Mesendoderm (in vitro differentiated cells): Measurements from ENCODE around the gene PLCB1.

Source experiments
- DNase-seq: peaks from one replicate; pipeline ENCODE4 v3.0.0; 2013
- H2AK5ac ChIP-seq: 2 replicates; pipeline ENCODE4 v1.6.1; 2013; ENCODE audit warnings: low read length, inconsistent platforms
- H2BK120ac ChIP-seq: 2 replicates; pipeline ENCODE4 v1.6.1; 2013; ENCODE audit warnings: low read depth, mild to moderate bottlenecking, low read length, moderate library complexity, mixed read lengths
- H2BK15ac ChIP-seq: replicated peaks from 2 replicates; pipeline ENCODE4 v1.6.1; 2013; ENCODE audit warnings: low read depth, mild to moderate bottlenecking, moderate library complexity
- H2BK5ac ChIP-seq: 2 replicates; pipeline ENCODE4 v1.6.1; 2013; ENCODE audit warnings: low read length, inconsistent platforms
- H3K18ac ChIP-seq: 2 replicates; pipeline ENCODE4 v1.6.1; 2013; ENCODE audit warnings: mild to moderate bottlenecking, low read length, mixed read lengths
- H3K23ac ChIP-seq: one replicate; pipeline ENCODE4 v1.6.1; 2013; ENCODE audit warnings: low read length
- H3K27ac ChIP-seq: 2 replicates; pipeline ENCODE4 v1.5.1; 2013; ENCODE audit warnings: low read depth, mild to moderate bottlenecking, inconsistent platforms, low read length, moderate library complexity
- H3K27me3 ChIP-seq: 2 replicates; pipeline ENCODE4 v1.6.1; 2013; ENCODE audit warnings: low read length, control low read depth, mild to moderate bottlenecking, inconsistent platforms; ENCODE audit not compliant: insufficient read depth, poor library complexity
- H3K36me3 ChIP-seq: 2 replicates; pipeline ENCODE4 v1.6.1; 2013; ENCODE audit warnings: low read length, inconsistent platforms; ENCODE audit not compliant: control insufficient read depth, insufficient read depth
- H3K4ac ChIP-seq: one replicate; pipeline ENCODE4 v1.6.1; 2013; ENCODE audit warnings: low read depth, mild to moderate bottlenecking, low read length, moderate library complexity
- H3K4me1 ChIP-seq: 2 replicates; pipeline ENCODE4 v1.6.1; 2013; ENCODE audit warnings: low read depth, low read length, inconsistent platforms; ENCODE audit not compliant: control insufficient read depth
- H3K4me2 ChIP-seq: 2 replicates; pipeline ENCODE4 v1.6.1; 2013; ENCODE audit warnings: low read length
- H3K4me3 ChIP-seq: 2 replicates; pipeline ENCODE4 v1.5.1; 2013; ENCODE audit warnings: mild to moderate bottlenecking, low read length
- H3K56ac ChIP-seq: one replicate; pipeline ENCODE4 v1.6.1; 2013; ENCODE audit warnings: low read length
- H3K79me1 ChIP-seq: 2 replicates; pipeline ENCODE4 v1.6.1; 2013; ENCODE audit warnings: low read length, inconsistent platforms
- H3K79me2 ChIP-seq: 2 replicates; pipeline ENCODE4 v1.6.1; 2013; ENCODE audit warnings: mild to moderate bottlenecking, low read length; ENCODE audit not compliant: control insufficient read depth, insufficient read depth
- H3K9ac ChIP-seq: 2 replicates; pipeline ENCODE4 v1.6.1; 2013; ENCODE audit warnings: low read length, inconsistent platforms
- H4K5ac ChIP-seq: one replicate; pipeline ENCODE4 v1.6.1; 2013; ENCODE audit warnings: low read length
- H4K8ac ChIP-seq: one replicate; pipeline ENCODE4 v1.6.1; 2013; ENCODE audit warnings: low read depth, mild to moderate bottlenecking, control low read depth, low read length, moderate library complexity
- WGBS: extraction: QIAGEN DNeasy Blood & Tissue Kit; methylation state at CpG from one replicate; pipeline ENCODE4 v1.1.7; 2013; ENCODE audit warnings: low lambda C conversion rate, missing lambda C conversion rate; ENCODE audit not compliant: insufficient coverage; ENCODE audit errors: extremely low coverage; 5-methylcytosine and 5-hydroxymethylcytosine counted together

Gene PLCB1

DNA sequence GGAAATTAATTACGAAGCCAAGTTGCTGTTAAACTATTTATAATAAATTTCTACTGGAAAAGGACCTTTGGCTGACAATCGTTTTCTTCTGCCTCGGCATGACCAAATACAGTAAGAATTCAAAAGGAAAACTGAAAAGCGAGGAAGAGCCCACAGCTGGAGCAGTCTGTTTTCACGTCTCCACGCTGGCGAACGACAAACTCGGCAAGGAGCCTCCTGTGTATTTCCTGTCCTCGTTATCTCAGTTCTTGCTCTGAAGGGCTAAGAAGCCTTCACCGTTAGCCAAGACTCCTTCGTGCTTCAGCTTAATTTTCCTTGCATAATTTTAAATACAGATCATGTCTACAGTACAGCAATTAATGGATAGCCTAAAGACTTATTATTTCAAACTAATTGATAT lies 722.5 kb downstream of the PLCB1 start:
- H2BK120ac ChIP-seq = no peak overlapping the region
- H3K27ac ChIP-seq = peak overlapping the region; percentile 4
- no peak overlapping the region for H3K4me3 ChIP-seq
- peak; percentile 58 for DNase-seq
- no peak overlapping the region for H4K5ac ChIP-seq
- H3K4ac ChIP-seq = no peak overlapping the region
- no CpG with 5 or more reads among the region's 12 CpGs for WGBS
- H3K18ac ChIP-seq = no peak overlapping the region
- H3K79me1 ChIP-seq = no peaks in the 10 kb centered on the region
- H3K9ac ChIP-seq = no peak overlapping the region
- no peak overlapping the region for H4K8ac ChIP-seq
- no peak overlapping the region for H2AK5ac ChIP-seq
- no peaks in the 10 kb centered on the region for H3K79me2 ChIP-seq
- no peaks in the 10 kb centered on the region for H3K36me3 ChIP-seq
- H2BK15ac ChIP-seq = no peak overlapping the region
- no peak overlapping the region for H3K23ac ChIP-seq
- H3K56ac ChIP-seq = no peak overlapping the region
- H3K27me3 ChIP-seq = no peaks in the 10 kb centered on the region
- H3K4me2 ChIP-seq = no peak overlapping the region
- H3K4me1 ChIP-seq = no peaks in the 10 kb centered on the region
- no peak overlapping the region for H2BK5ac ChIP-seq

DNA sequence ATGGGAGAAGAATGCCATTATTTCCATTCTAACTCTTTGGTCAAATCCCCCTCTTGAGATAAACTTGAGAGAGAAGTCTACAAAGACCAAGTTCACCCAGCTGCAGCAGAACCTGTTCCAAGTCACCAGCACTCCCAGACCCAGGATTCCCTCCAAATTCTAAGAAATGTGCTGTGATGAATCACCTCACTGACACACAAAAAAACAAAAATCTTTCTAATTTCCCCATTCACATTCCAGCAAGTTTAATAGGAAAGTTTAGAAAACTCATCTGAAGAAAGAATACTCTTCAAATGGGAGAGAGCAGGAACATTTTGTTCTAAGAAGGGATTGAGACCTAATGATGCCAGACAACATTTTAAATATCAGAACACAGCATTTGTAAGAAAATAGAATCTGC lies 723.2 kb downstream of the PLCB1 start:
- Histone ChIP-seq H3K4me3 (no peak overlapping the region), H2BK5ac (no peak overlapping the region), H2AK5ac (no peak overlapping the region), H2BK120ac (no peak overlapping the region), H3K9ac (no peak overlapping the region), H3K4me2 (no peak overlapping the region), H3K18ac (no peak overlapping the region), H3K27ac (no peak overlapping the region), H3K4ac (no peak overlapping the region), H4K5ac (no peak overlapping the region), H3K56ac (no peak overlapping the region), H3K79me1 (no peaks in the 10 kb centered on the region), H3K36me3 (no peaks in the 10 kb centered on the region), H3K79me2 (no peaks in the 10 kb centered on the region), H3K4me1 (no peaks in the 10 kb centered on the region), H4K8ac (no peak overlapping the region), H3K27me3 (no peaks in the 10 kb centered on the region), H3K23ac (no peak overlapping the region), H2BK15ac (peak overlapping the region; percentile 92)
- DNase-seq = no peak

DNA sequence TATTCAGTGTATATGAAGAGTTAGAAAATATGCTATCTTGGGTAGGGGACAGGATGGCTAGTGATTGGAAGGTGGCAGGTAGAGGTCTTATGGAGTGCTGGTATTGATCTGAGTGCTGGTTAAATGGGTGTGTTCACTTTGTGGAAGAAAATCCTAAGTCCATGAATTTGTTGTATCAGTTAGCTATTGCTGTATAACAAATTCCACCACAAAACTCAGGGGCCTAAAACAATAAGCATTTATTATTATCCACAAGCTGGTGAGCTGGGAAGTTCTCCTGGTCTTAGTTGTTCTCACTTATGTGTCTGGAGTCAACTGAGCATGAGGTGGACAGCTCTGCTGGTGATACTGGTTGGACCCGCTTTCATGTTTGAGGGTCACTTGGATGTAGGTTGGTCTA lies 724.6 kb downstream of the PLCB1 start:
- H3K79me2 ChIP-seq = no peaks in the 10 kb centered on the region

DNA sequence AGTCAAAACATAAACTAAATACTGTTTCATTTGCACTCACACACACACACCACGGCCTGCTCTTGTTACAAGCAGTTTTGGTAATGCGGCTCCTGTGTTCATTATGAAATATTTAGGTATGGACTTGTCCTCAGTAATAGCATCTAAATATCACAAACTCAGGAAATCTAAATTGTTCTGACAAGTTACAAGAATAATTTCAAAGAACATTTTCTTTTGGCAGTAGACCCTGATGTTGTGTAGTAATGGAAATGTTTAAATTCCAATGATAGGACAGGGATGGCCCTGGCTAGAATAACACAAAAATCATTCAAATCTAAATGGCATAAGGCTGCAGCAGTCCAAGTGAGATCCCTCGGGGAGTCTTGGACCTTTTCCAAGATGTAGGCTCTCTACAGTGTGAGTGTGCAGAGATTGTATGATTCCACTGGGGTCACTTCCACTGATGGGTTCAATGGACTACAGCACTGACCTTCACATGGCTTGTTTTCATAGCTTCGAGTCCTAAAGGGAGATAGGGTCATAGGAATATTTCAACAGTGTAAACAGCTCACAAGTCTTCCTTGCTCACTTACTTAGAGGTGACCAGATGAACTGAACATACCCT lies 726.2 kb downstream of the PLCB1 start:
- Histone ChIP-seq H2BK15ac (no peak overlapping the region), H3K18ac (no peak overlapping the region), H3K4me3 (no peak overlapping the region), H2AK5ac (no peak overlapping the region), H2BK120ac (no peak overlapping the region), H3K79me1 (no peaks in the 10 kb centered on the region), H3K79me2 (no peaks in the 10 kb centered on the region), H3K27me3 (no peaks in the 10 kb centered on the region), H3K23ac (no peak overlapping the region), H3K27ac (no peak overlapping the region), H3K9ac (no peak overlapping the region), H4K8ac (no peak overlapping the region), H3K4me2 (no peak overlapping the region), H4K5ac (no peak overlapping the region), H3K36me3 (no peaks in the 10 kb centered on the region), H2BK5ac (no peak overlapping the region), H3K4ac (no peak overlapping the region), H3K56ac (no peak overlapping the region), H3K4me1 (no peaks in the 10 kb centered on the region)
- DNase-seq = no peak
- no CpG with 5 or more reads among the region's 4 CpGs for WGBS

More for the DNA sequence above, 724.6 kb downstream of the PLCB1 start:
- no peak overlapping the region for H4K5ac ChIP-seq
- no peaks in the 10 kb centered on the region for H3K36me3 ChIP-seq
- no peak overlapping the region for H3K27ac ChIP-seq
- no peak overlapping the region for H2BK15ac ChIP-seq
- no peak overlapping the region for H3K4me3 ChIP-seq
- no peak overlapping the region for H3K9ac ChIP-seq
- no CpG with 5 or more reads among the region's 1 CpG for WGBS
- no peak overlapping the region for H3K23ac ChIP-seq
- H3K4ac ChIP-seq = no peak overlapping the region
- no peaks in the 10 kb centered on the region for H3K4me1 ChIP-seq
- H3K27me3 ChIP-seq = no peaks in the 10 kb centered on the region
- H3K4me2 ChIP-seq = no peak overlapping the region
- H3K56ac ChIP-seq = no peak overlapping the region
- H2BK120ac ChIP-seq = no peak overlapping the region
- H3K18ac ChIP-seq = no peak overlapping the region
- no peak overlapping the region for H2AK5ac ChIP-seq
- no peak overlapping the region for H2BK5ac ChIP-seq
- no peak for DNase-seq
- no peaks in the 10 kb centered on the region for H3K79me1 ChIP-seq
- no peak overlapping the region for H4K8ac ChIP-seq

DNA sequence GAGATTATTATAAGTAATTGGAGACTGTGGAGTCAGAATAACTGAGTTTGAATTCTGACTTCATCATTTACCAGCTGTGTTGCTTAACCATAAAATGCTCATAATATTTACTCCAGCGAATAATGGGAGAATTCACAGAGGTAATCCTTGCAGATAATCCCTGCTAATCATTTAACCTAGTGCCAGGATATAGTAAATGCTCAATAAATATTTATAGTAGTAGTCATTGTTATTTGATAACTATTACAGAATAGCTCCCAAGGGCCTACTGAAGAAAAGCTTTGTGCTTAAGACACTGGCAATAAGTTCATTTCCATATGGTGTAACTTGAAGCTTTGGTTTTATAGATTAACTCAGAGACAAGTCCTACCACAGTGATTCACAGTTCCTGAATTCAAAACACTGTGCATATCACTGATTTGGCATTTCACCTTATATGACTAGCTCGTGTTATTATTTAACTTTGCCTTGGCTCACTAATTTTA lies 728.0 kb downstream of the PLCB1 start:
- no peak for DNase-seq
- H3K23ac ChIP-seq = no peak overlapping the region
- WGBS = no CpG with 5 or more reads among the region's 2 CpGs
- no peaks in the 10 kb centered on the region for H3K79me1 ChIP-seq
- H2AK5ac ChIP-seq = no peak overlapping the region
- no peak overlapping the region for H4K8ac ChIP-seq
- H3K4me1 ChIP-seq = no peaks in the 10 kb centered on the region
- no peaks in the 10 kb centered on the region for H3K36me3 ChIP-seq
- H4K5ac ChIP-seq = no peak overlapping the region
- H3K27ac ChIP-seq = no peak overlapping the region
- no peaks in the 10 kb centered on the region for H3K79me2 ChIP-seq
- no peak overlapping the region for H3K18ac ChIP-seq
- no peak overlapping the region for H3K4me2 ChIP-seq
- H3K4me3 ChIP-seq = no peak overlapping the region
- no peak overlapping the region for H2BK120ac ChIP-seq
- H3K4ac ChIP-seq = no peak overlapping the region
- no peak overlapping the region for H2BK5ac ChIP-seq
- H3K27me3 ChIP-seq = no peaks in the 10 kb centered on the region
- H2BK15ac ChIP-seq = no peak overlapping the region
- H3K9ac ChIP-seq = no peak overlapping the region
- H3K56ac ChIP-seq = no peak overlapping the region

DNA sequence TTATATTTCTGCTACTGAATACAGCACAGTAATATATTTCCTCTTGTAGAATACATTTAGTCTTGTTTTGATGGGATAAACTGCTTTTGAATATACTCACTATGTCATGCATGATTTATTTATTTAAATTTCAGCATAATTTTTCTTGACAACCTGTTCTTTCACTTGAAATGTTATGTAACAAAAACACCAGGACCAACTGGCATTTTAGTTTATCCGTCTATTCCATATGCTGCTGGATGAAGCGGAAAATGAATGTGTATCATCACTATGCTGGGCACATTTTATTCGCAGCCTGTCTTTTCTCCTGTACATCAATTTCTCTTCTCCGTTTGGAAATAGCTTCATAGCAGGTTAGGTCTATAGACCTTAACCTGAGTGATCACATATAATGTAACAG lies 730.0 kb downstream of the PLCB1 start:
- Histone ChIP-seq H3K79me2 (no peaks in the 10 kb centered on the region), H2BK15ac (no peak overlapping the region), H2BK5ac (no peak overlapping the region), H3K4ac (no peak overlapping the region), H3K18ac (no peak overlapping the region), H4K5ac (no peak overlapping the region), H2AK5ac (no peak overlapping the region), H3K4me2 (no peak overlapping the region), H3K27me3 (no peaks in the 10 kb centered on the region), H3K27ac (no peak overlapping the region), H3K4me1 (no peaks in the 10 kb centered on the region), H3K36me3 (no peaks in the 10 kb centered on the region), H3K56ac (no peak overlapping the region), H3K9ac (no peak overlapping the region), H3K79me1 (no peaks in the 10 kb centered on the region), H4K8ac (no peak overlapping the region), H3K4me3 (no peak overlapping the region), H3K23ac (no peak overlapping the region), H2BK120ac (no peak overlapping the region)
- DNase-seq = no peak
- no CpG with 5 or more reads among the region's 4 CpGs for WGBS
